Sigmoid colon (tissue), 7 donors: ENCODE data around the gene POP7. TPM values are rescaled to one million over a fixed set of nuclear protein-coding genes. Genes with fewer than 3 reads are reported as not detected.

Experiments used
- DNase-seq: peaks from one replicate; pipeline ENCODE4 v3.0.0-alpha.2; 2019
- H3K27ac ChIP-seq, 4 donors: fragments of 200-600 bp; sonication (generic); one replicate each; pipeline ENCODE4 v1.5.1; 2016 to 2019; ENCODE audit warnings: mild to moderate bottlenecking in 1 of 4
- H3K27me3 ChIP-seq, 3 donors: fragments of 200-600 bp; sonication (generic); one replicate each; pipeline ENCODE4 v1.5.1; 2019; ENCODE audit warnings: mild to moderate bottlenecking in 1 of 3
- H3K36me3 ChIP-seq, 4 donors: fragments of 200-600 bp; sonication (generic); one replicate each; pipeline ENCODE4 v1.5.1; 2016 to 2019
- H3K4me1 ChIP-seq, 4 donors: fragments of 200-600 bp; sonication (generic); one replicate each; pipeline ENCODE4 v1.5.1; 2017 to 2019
- H3K4me3 ChIP-seq, 4 donors: fragments of 200-600 bp; sonication (generic); one replicate each; pipeline ENCODE4 v1.5.1; 2017 to 2019; ENCODE audit warnings: mild to moderate bottlenecking in 2 of 4, moderate library complexity in 1 of 4
- H3K9me3 ChIP-seq, 4 donors: fragments of 200-600 bp in 3 of 4; sonication (generic) in 3 of 4; one replicate each; pipeline versions ENCODE4 v1.5.1 to v1.6.1; 2013 to 2019
- EP300 ChIP-seq, 4 donors: sonication (generic); formaldehyde crosslinking; IDR thresholded peaks; one replicate each; pipeline ENCODE4 v1.6.1; 2017; ENCODE audit warnings: antibody characterized with exemption in 4 of 4
- POLR2A ChIP-seq, 2 donors: fragments of 450-650 bp; IDR thresholded peaks; one replicate each; pipeline ENCODE4 v1.6.1; 2016; ENCODE audit warnings: antibody characterized with exemption in 2 of 2, mild to moderate bottlenecking in 2 of 2, moderate library complexity in 2 of 2
- POLR2AphosphoS5 ChIP-seq, 4 donors: sonication (generic); formaldehyde crosslinking; IDR thresholded peaks; one replicate each; pipeline ENCODE4 v1.6.1; 2017; ENCODE audit warnings: antibody characterized with exemption in 4 of 4
- WGBS, 2 donors: extraction: QIAGEN DNeasy Blood & Tissue Kit; methylation state at CpG; one replicate each; pipeline ENCODE4 v1.1.7; 2013; 5-methylcytosine and 5-hydroxymethylcytosine counted together
- intact Hi-C: fragments of 100-400 bp; cut with DNase I; formaldehyde crosslinking; loops from one replicate; pipeline ENCODE4 v1.15.1; 2023
- polyA plus RNA-seq, 3 donors: library from polyadenylated mRNA; stranded (reverse); fragments of 200-250 nt; gene quantifications; one replicate each; pipeline ENCODE4 v1.2.3, GENCODE V29; 2013
- total RNA-seq, 4 donors: library from RNA; depleted of rRNA; stranded (reverse); fragments of >200 nt; gene quantifications; one replicate each; pipeline ENCODE4 v1.1.0, GENCODE V29; 2016
- TF ChIP-seq, protein P1 (sequence below), 4 experiments: fragments of 450-650 bp in 3 of 4; fragments of 200-600 bp in 1 of 4; IDR thresholded peaks; one replicate each; pipeline ENCODE4 v1.5.1; 2016 to 2019; ENCODE audit warnings: antibody characterized with exemption in 4 of 4, mild to moderate bottlenecking in 3 of 4, moderate library complexity in 2 of 4
- donor health status: healthy with polysubstance abuse.
- donor health status: Bipolar disorder and iron deficiency.
- donor health status: healthy.

POP7 gene
- total and polyA plus RNA-seq, 7 donors, result 20.5 to 46.2 (median 39.5) TPM

DNA sequence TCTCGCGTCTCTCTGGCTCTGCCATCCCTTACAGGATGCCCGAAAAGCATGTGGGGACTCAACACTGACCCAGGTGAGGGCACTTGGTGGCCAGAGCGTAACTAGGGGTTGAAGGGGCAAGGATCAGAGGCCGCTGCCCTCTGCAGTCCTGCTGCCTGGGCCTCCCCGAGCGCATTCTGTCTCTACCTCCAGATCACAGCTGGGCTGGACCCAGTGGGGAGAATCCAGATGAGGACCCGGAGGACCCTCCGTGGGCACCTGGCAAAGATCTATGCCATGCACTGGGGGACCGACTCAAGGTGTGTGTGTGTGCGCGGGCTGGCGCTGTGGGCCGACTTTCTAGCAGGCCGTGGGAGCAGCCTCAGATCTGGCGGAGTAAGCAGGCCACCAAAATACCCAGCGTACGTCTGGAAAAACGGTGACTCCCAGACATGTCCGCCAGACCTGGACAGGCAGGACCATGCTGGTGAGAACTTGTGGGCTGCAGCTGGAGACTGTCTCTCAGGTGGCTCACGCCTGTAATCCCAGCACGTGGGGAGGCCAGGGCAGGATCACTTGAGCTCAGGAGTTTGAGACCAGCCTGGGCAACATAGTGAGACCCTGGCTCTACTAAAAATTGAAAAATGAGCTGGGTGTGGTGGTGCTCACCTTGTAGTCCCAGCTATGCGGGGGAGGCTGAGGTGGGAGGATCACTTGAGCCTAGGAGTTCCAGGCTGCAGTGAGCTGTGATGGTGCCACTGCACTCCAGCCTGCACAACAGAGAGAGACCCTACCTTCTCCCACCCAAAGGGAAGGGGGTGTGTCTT is 29.2 kb upstream of the POP7 start:
- peak; percentile 74 for DNase-seq
- no peaks in the 10 kb centered on the region for H3K27me3 ChIP-seq
- peak overlapping the region; percentile 91 to 99 (median 92) for H3K4me3 ChIP-seq
- 87 to 90% methylated on average over 23 of the region's 23 CpGs for WGBS, 2 donors
- TF ChIP-seq POLR2A (IDR thresholded peaks at IDR 0.05) (no peak), POLR2AphosphoS5 (IDR thresholded peaks at IDR 0.05) (no peak), EP300 (IDR thresholded peaks at IDR 0.05) (no peak)
- TF ChIP-seq, protein P1, sequence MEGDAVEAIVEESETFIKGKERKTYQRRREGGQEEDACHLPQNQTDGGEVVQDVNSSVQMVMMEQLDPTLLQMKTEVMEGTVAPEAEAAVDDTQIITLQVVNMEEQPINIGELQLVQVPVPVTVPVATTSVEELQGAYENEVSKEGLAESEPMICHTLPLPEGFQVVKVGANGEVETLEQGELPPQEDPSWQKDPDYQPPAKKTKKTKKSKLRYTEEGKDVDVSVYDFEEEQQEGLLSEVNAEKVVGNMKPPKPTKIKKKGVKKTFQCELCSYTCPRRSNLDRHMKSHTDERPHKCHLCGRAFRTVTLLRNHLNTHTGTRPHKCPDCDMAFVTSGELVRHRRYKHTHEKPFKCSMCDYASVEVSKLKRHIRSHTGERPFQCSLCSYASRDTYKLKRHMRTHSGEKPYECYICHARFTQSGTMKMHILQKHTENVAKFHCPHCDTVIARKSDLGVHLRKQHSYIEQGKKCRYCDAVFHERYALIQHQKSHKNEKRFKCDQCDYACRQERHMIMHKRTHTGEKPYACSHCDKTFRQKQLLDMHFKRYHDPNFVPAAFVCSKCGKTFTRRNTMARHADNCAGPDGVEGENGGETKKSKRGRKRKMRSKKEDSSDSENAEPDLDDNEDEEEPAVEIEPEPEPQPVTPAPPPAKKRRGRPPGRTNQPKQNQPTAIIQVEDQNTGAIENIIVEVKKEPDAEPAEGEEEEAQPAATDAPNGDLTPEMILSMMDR (IDR thresholded peaks at IDR 0.05), result no peak
- peaks cover 0 to 31% (median 26%) of the 10 kb centered on the region in 4 donors for H3K4me1 ChIP-seq
- H3K27ac ChIP-seq, result peak overlapping the region; percentile 97 to 99 (median 98)
- no peaks in the 10 kb centered on the region for H3K9me3 ChIP-seq
- intact Hi-C loops, result loop anchor here (5.0 kb wide), 1 partner anchor 209 kb away; no protein-coding TSS in a partner anchor
- peaks cover 21 to 50% (median 36%) of the 10 kb centered on the region in 4 donors for H3K36me3 ChIP-seq

DNA sequence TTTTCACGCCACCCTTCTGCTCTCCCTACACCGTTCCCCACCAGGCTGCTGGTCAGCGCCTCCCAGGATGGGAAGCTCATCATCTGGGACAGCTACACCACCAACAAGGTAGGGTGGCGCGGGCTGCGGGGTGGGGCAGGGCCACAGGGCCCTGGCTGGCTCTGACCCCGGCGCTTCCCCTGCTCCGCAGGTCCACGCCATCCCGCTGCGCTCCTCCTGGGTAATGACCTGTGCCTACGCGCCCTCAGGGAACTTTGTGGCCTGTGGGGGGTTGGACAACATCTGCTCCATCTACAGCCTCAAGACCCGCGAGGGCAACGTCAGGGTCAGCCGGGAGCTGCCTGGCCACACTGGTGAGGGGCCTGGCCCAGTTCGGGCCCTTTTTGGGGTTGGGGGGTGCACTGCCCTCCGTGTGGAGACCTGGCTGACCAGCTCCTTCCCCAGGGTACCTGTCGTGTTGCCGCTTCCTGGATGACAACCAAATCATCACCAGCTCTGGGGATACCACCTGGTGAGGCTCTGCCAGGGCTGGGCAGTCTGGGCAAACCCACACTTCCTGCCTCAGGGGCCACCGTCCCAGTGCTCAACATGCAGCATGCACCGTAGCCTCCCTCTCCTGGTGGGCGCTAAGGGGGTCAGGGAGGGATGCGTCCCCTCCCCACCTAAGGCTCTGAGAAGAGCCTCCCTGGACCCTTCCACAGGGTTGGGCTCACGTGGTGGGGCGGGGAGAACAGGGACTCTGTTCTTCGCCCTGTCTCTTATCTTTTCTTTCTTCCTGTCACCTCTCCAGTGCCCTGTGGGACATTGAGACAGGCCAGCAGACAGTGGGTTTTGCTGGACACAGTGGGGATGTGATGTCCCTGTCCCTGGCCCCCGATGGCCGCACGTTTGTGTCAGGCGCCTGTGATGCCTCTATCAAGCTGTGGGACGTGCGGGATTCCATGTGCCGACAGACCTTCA is 28.3 kb upstream of the POP7 start:
- peak overlapping the region in 1 of 4 donors; percentile 98 for H3K27ac ChIP-seq
- intact Hi-C loops, result loop anchor here (5.0 kb wide), 1 partner anchor 210 kb away; no protein-coding TSS in a partner anchor
- no peak for DNase-seq
- 91% methylated on average over 36 of the region's 36 CpGs for WGBS, 2 donors
- H3K9me3 ChIP-seq, result no peaks in the 10 kb centered on the region
- no peak overlapping the region for H3K4me3 ChIP-seq
- no peak for TF ChIP-seq POLR2A (IDR thresholded peaks at IDR 0.05)
- no peaks in the 10 kb centered on the region for H3K27me3 ChIP-seq
- peaks cover 0 to 31% (median 26%) of the 10 kb centered on the region in 4 donors for H3K4me1 ChIP-seq
- peaks cover 29 to 59% (median 44%) of the 10 kb centered on the region in 4 donors for H3K36me3 ChIP-seq

DNA sequence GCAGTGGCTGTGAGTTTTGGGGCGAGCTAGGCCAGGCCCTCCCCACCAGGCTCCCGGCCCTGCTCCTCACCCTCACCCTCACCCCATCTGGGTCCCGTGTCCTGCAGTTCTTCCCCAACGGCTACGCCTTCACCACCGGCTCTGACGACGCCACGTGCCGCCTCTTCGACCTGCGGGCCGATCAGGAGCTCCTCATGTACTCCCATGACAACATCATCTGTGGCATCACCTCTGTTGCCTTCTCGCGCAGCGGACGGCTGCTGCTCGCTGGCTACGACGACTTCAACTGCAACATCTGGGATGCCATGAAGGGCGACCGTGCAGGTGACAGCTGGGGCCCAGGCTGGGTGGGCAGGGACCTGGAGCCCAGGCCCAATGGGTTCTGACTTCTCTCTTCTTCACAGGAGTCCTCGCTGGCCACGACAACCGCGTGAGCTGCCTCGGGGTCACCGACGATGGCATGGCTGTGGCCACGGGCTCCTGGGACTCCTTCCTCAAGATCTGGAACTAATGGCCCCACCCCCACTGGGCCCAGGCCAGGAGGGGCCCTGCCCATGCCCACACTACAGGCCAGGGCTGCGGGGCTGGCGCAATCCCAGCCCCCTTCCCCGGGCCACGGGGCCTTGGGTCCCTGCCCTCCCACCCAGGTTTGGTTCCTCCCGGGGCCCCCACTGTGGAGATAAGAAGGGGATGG is 27.5 kb upstream of the POP7 start:
- Histone ChIP-seq H3K27me3 (no peaks in the 10 kb centered on the region), H3K36me3 (peaks cover 37 to 67% (median 53%) of the 10 kb centered on the region in 4 donors), H3K9me3 (no peaks in the 10 kb centered on the region), H3K4me1 (peaks cover 0 to 26% (median 24%) of the 10 kb centered on the region in 4 donors), H3K27ac (peak overlapping the region; percentile 45 to 98 (median 67)), H3K4me3 (no peak overlapping the region)
- 85% methylated on average over 35 of the region's 35 CpGs for WGBS, 2 donors
- TF ChIP-seq POLR2A (IDR thresholded peaks at IDR 0.05) (no peak), EP300 (IDR thresholded peaks at IDR 0.05) (no peak), POLR2AphosphoS5 (IDR thresholded peaks at IDR 0.05) (peak in 2 of 4 donors; percentile 35 to 50)
- TF ChIP-seq, protein P1 (IDR thresholded peaks at IDR 0.05), result no peak
- DNase-seq, result peak; percentile 68
- intact Hi-C loops, result loop anchor here (5.0 kb wide), 1 partner anchor 211 kb away; no protein-coding TSS in a partner anchor

DNA sequence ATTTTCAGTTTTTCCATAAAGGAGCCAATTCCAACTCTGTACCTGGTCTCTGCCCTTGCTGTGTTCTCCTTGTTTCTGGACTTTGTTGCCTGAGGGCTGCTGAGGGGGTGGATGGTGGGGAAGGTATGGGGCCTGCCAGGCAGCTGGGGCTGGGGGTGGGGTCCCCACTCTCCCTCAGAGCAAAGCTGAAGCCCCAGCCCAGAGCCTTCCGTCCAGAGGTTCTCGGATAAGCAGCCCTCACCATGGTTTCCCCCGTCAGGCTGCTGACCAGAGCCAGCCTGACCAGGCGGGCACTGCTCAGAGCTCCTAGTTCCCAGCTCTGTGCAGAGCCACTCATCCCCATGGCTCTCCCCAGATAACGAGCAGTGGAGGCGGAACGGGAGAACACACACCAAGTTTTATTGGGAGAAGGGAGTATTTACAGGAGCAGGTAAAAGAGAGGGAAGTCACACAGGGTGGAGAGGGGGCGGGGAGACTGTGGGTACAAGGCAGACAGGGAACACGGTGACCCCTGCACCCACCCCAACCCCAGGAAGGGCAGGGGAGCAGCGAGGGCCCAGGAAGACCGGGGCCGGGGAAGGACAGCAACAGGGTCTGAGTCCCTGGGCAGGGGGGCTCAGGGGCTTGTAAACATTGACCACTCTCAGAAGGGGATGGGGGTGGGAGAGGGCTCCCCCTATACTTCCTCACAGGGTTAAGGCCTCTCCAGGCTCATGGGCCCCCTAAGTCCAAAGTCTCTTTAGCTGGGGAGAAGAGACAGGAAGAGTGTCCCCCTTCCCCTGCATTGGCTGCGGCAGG is 26.6 kb upstream of the POP7 start:
- no peak for TF ChIP-seq EP300 (IDR thresholded peaks at IDR 0.05)
- no peak for TF ChIP-seq POLR2A (IDR thresholded peaks at IDR 0.05)
- TF ChIP-seq, protein P1 (IDR thresholded peaks at IDR 0.05), result no peak
- TF ChIP-seq POLR2AphosphoS5 (IDR thresholded peaks at IDR 0.05), result no peak
- peak; percentile 70 for DNase-seq
- Histone ChIP-seq H3K27me3 (no peaks in the 10 kb centered on the region), H3K27ac (peak overlapping the region; percentile 45 to 98 (median 67)), H3K9me3 (no peaks in the 10 kb centered on the region), H3K36me3 (peaks cover 46 to 76% (median 61%) of the 10 kb centered on the region in 4 donors), H3K4me3 (no peak overlapping the region), H3K4me1 (peaks cover 0 to 26% (median 24%) of the 10 kb centered on the region in 4 donors)
- intact Hi-C loops, result loop anchor here (5.0 kb wide), 1 partner anchor 212 kb away; no protein-coding TSS in a partner anchor
- WGBS, 2 donors, result 63 to 70% methylated on average over 13 of the region's 13 CpGs
